Ishikawa (cell line): Measurements from ENCODE around the gene AK9.

Experiments
- CEBPB ChIP-seq: IDR thresholded peaks from 2 replicates; pipeline ENCODE4 v1.6.1; 2012
- CREB1 ChIP-seq: IDR thresholded peaks from 2 replicates; pipeline ENCODE4 v1.6.1; 2012; ENCODE audit warnings: low read depth
- EGR1 ChIP-seq: IDR thresholded peaks from 2 replicates; pipeline ENCODE4 v1.6.1; 2012
- EP300 ChIP-seq: IDR thresholded peaks from 2 replicates; pipeline ENCODE4 v1.6.1; 2012; ENCODE audit warnings: borderline replicate concordance
- FOXM1 ChIP-seq: IDR thresholded peaks from 2 replicates; pipeline ENCODE4 v1.6.1; 2012; ENCODE audit warnings: low read depth, borderline replicate concordance
- MAX ChIP-seq: IDR thresholded peaks from 2 replicates; pipeline ENCODE4 v1.6.1; 2012
- NFIC ChIP-seq: IDR thresholded peaks from 2 replicates; pipeline ENCODE4 v1.6.1; 2012
- RAD21 ChIP-seq: IDR thresholded peaks from 2 replicates; pipeline ENCODE4 v1.6.1; 2012; ENCODE audit warnings: low read depth
- REST ChIP-seq: IDR thresholded peaks from 2 replicates; pipeline ENCODE4 v1.6.1; 2012; ENCODE audit warnings: low read depth, mild to moderate bottlenecking
- TAF1 ChIP-seq: IDR thresholded peaks from 2 replicates; pipeline ENCODE4 v1.6.1; 2012; ENCODE audit warnings: low read depth, mild to moderate bottlenecking
- TCF12 ChIP-seq: IDR thresholded peaks from 2 replicates; pipeline ENCODE4 v1.6.1; 2012; ENCODE audit warnings: low read depth
- TEAD4 ChIP-seq: IDR thresholded peaks from 2 replicates; pipeline ENCODE4 v1.6.1; 2012
- USF1 ChIP-seq: IDR thresholded peaks from 2 replicates; pipeline ENCODE4 v1.6.1; 2012
- YY1 ChIP-seq: IDR thresholded peaks from 2 replicates; pipeline ENCODE4 v1.6.1; 2012; ENCODE audit warnings: low read depth
- ZBTB7A ChIP-seq: IDR thresholded peaks from 2 replicates; pipeline ENCODE4 v1.6.1; 2012; ENCODE audit warnings: low read depth

AK9 gene

GRCh38 chr6:109722564-109723254 lies 31.7 kb upstream of the AK9 start:
- TF ChIP-seq YY1, result no peak
- no peak for TF ChIP-seq EGR1
- TF ChIP-seq RAD21, result no peak
- no peak for TF ChIP-seq REST
- no peak for TF ChIP-seq TCF12
- TF ChIP-seq USF1, result no peak
- no peak for TF ChIP-seq ZBTB7A
- no peak for TF ChIP-seq NFIC

- no peak for TF ChIP-seq ZBTB7A
Measured at GRCh38 chr6:109722011-109722410, 31.0 kb upstream of the AK9 start.

DNA sequence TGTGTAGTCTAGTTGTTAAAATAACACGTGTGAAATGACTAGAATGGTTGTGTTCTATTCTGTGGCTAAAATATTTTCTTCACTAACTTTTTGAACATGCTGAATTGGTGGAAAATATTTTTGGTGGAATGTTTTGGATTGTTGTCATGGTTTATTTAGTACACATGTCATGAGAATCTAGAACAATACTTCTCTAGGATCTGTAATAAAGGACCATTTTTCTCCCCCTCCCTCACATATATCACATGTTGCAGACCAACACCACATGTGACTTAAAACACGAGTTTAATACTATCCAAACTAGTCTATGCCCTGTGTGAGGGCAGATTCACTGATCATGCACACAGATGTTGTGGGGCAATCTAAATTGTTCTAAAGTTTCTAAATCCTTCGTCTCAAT lies 29.3 kb upstream of the AK9 start:
- TF ChIP-seq TEAD4 (no peak), ZBTB7A (no peak), YY1 (no peak), TCF12 (no peak), USF1 (no peak), EP300 (no peak), NFIC (no peak), TAF1 (no peak), CREB1 (no peak), CEBPB (no peak), FOXM1 (no peak), RAD21 (no peak), MAX (no peak), REST (no peak), EGR1 (no peak)

- TF ChIP-seq EGR1 (no peak), CREB1 (no peak), TEAD4 (no peak), USF1 (no peak), NFIC (no peak), RAD21 (no peak), TCF12 (no peak), YY1 (no peak), CEBPB (no peak), FOXM1 (no peak), TAF1 (no peak), ZBTB7A (no peak), EP300 (no peak), REST (no peak), MAX (no peak)
Measured at GRCh38 chr6:109718991-109719390, 28.0 kb upstream of the AK9 start.
